ENCODE measurements around the gene ARFGEF2. TPM values are rescaled to one million over a fixed set of nuclear protein-coding genes. Genes with fewer than 3 reads are reported as not detected.

The ARFGEF2 gene
- total RNA-seq, 1 experiment from 2014 or later: 30.3 TPM

- intact Hi-C loops (cut with micrococcal nuclease): no loop called here
- Mint-ChIP-seq H3K4me3 (ENCODE audit: unreplicated experiment) (no peak overlapping the region), H3K27me3 (ENCODE audit: insufficient read depth, unreplicated experiment) (no peaks in the 10 kb centered on the region), H3K36me3 (ENCODE audit: insufficient read depth, unreplicated experiment) (peaks cover 49% of the 10 kb centered on the region), H3K4me1 (ENCODE audit: insufficient read depth, unreplicated experiment) (no peaks in the 10 kb centered on the region), H3K27ac (ENCODE audit: low read depth, unreplicated experiment) (no peak overlapping the region), H3K9me3 (ENCODE audit: unreplicated experiment) (no peaks in the 10 kb centered on the region)
- TF ChIP-seq CTCF (IDR thresholded peaks at IDR 0.05; ENCODE audit: unreplicated experiment): no peak
- ChIA-PET CTCF (interaction anchor here (1.5 kb wide), 1 partner anchor 38 kb away, joined by 5 read pairs; no protein-coding TSS in a partner anchor), POLR2A (interaction anchor here (0.8 kb wide), 1 partner anchor 11 kb away, joined by 3 read pairs; no protein-coding TSS in a partner anchor)
- BruUV-seq (replicated peaks): no TSS peak
- DNase-seq (ENCODE audit: unreplicated experiment): no peak
Measured at GRCh38 chr20:48942730-48943129, 21.2 kb downstream of the ARFGEF2 start.

- intact Hi-C loops (cut with micrococcal nuclease): no loop called here
Measured at GRCh38 chr20:48944663-48945297, 23.3 kb downstream of the ARFGEF2 start.

GRCh38 chr20:48945840-48946514, 24.5 kb downstream of the ARFGEF2 start:
- Mint-ChIP-seq H3K36me3 (ENCODE audit: insufficient read depth, unreplicated experiment) (peaks cover 46% of the 10 kb centered on the region), H3K4me3 (ENCODE audit: unreplicated experiment) (no peak overlapping the region), H3K9me3 (ENCODE audit: unreplicated experiment) (no peaks in the 10 kb centered on the region), H3K4me1 (ENCODE audit: insufficient read depth, unreplicated experiment) (no peaks in the 10 kb centered on the region), H3K27ac (ENCODE audit: low read depth, unreplicated experiment) (no peak overlapping the region), H3K27me3 (ENCODE audit: insufficient read depth, unreplicated experiment) (no peaks in the 10 kb centered on the region)
- intact Hi-C loops (cut with micrococcal nuclease): no loop called here
- peak; percentile 25 for DNase-seq (ENCODE audit: unreplicated experiment)
- CTCF ChIA-PET: interaction anchor here (0.6 to 0.7 kb wide), 4 partner anchors 35 to 559 kb away, joined by 3 read pairs; no protein-coding TSS in a partner anchor
- TF ChIP-seq CTCF (IDR thresholded peaks at IDR 0.05; ENCODE audit: unreplicated experiment): no peak
- POLR2A ChIA-PET: interaction anchor here (0.9 to 2.9 kb wide), 2 partner anchors 19 to 24 kb away, joined by 5 to 8 read pairs; partner anchors contain the start of gene ARFGEF2
- BruUV-seq (replicated peaks): no TSS peak

More at GRCh38 chr20:48944663-48945297, 23.3 kb downstream of the ARFGEF2 start:
- CTCF ChIA-PET: interaction anchor here (0.6 kb wide), 1 partner anchor 61 kb away, joined by 3 read pairs; no protein-coding TSS in a partner anchor
- H3K27me3 Mint-ChIP-seq (ENCODE audit: insufficient read depth, unreplicated experiment): no peaks in the 10 kb centered on the region
- no peaks in the 10 kb centered on the region for H3K4me1 Mint-ChIP-seq (ENCODE audit: insufficient read depth, unreplicated experiment)
- H3K9me3 Mint-ChIP-seq (ENCODE audit: unreplicated experiment): no peaks in the 10 kb centered on the region
- no TSS peak for BruUV-seq (replicated peaks)
- H3K27ac Mint-ChIP-seq (ENCODE audit: low read depth, unreplicated experiment): no peak overlapping the region
- H3K36me3 Mint-ChIP-seq (ENCODE audit: insufficient read depth, unreplicated experiment): peaks cover 49% of the 10 kb centered on the region
- H3K4me3 Mint-ChIP-seq (ENCODE audit: unreplicated experiment): no peak overlapping the region
- no peak for TF ChIP-seq CTCF (IDR thresholded peaks at IDR 0.05; ENCODE audit: unreplicated experiment)
- DNase-seq (ENCODE audit: unreplicated experiment): no peak
- POLR2A ChIA-PET: interaction anchor here (0.7 kb wide), 1 partner anchor 449 kb away, joined by 3 read pairs; no protein-coding TSS in a partner anchor

- POLR2A ChIA-PET: interaction anchor here (1.5 to 2.9 kb wide), 2 partner anchors 10 to 27 kb away, joined by 5 to 8 read pairs; partner anchors contain the start of gene ARFGEF2
- Mint-ChIP-seq H3K4me1 (ENCODE audit: insufficient read depth, unreplicated experiment) (no peaks in the 10 kb centered on the region), H3K27ac (ENCODE audit: low read depth, unreplicated experiment) (peak overlapping the region; percentile 28), H3K36me3 (ENCODE audit: insufficient read depth, unreplicated experiment) (peaks cover 54% of the 10 kb centered on the region), H3K9me3 (ENCODE audit: unreplicated experiment) (no peaks in the 10 kb centered on the region), H3K4me3 (ENCODE audit: unreplicated experiment) (no peak overlapping the region), H3K27me3 (ENCODE audit: insufficient read depth, unreplicated experiment) (no peaks in the 10 kb centered on the region)
- no TSS peak for BruUV-seq (replicated peaks)
- DNase-seq (ENCODE audit: unreplicated experiment): no peak
- TF ChIP-seq CTCF (IDR thresholded peaks at IDR 0.05; ENCODE audit: unreplicated experiment): no peak
- intact Hi-C loops (cut with micrococcal nuclease): no loop called here
- CTCF ChIA-PET: no interaction called here
Measured at GRCh38 chr20:48948612-48949011, 27.1 kb downstream of the ARFGEF2 start.
